ENCODE measurements around the gene IP6K1. TPM values are rescaled to one million over a fixed set of nuclear protein-coding genes. Genes with fewer than 3 reads are reported as not detected.
A peak's percentile ranks its signal among the peaks of the same experiment; 100 is the strongest.

IP6K1 gene
- total RNA-seq, 2 donors from 2014 or later, result 24.0 to 30.9 TPM

DNA sequence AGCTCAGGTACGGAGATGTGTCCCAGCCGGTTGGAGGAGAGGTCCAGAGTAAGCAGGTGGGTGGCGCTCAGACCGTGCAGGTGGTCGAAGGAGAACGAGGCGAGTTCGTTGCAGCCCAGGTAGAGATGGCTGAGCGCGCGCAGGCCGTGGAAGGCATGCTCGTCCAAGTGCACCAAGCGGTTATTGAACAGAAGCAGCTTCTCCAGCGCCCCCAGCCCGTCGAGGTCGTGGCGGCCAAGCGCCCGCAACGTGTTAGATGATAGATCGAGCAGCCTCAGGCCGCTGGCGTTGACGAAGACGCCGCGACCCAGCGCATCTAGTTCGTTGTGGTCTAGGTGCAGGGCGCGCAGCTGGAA is 67.5 kb downstream of the IP6K1 start:
- Histone ChIP-seq H3K36me3 (peaks cover 30% of the 10 kb centered on the region), H3K4me1 (peaks cover 0 to 30% of the 10 kb centered on the region in 2 donors), H3K9me3 (no peaks in the 10 kb centered on the region), H3K27ac (no peak overlapping the region), H3K27me3 (no peaks in the 10 kb centered on the region), H3K4me3 (peak overlapping the region; percentile 39 to 62)
- DNase-seq (ENCODE audit: low spot score), result no peak
- TF ChIP-seq CTCF (IDR thresholded peaks at IDR 0.05), result no peak

DNA sequence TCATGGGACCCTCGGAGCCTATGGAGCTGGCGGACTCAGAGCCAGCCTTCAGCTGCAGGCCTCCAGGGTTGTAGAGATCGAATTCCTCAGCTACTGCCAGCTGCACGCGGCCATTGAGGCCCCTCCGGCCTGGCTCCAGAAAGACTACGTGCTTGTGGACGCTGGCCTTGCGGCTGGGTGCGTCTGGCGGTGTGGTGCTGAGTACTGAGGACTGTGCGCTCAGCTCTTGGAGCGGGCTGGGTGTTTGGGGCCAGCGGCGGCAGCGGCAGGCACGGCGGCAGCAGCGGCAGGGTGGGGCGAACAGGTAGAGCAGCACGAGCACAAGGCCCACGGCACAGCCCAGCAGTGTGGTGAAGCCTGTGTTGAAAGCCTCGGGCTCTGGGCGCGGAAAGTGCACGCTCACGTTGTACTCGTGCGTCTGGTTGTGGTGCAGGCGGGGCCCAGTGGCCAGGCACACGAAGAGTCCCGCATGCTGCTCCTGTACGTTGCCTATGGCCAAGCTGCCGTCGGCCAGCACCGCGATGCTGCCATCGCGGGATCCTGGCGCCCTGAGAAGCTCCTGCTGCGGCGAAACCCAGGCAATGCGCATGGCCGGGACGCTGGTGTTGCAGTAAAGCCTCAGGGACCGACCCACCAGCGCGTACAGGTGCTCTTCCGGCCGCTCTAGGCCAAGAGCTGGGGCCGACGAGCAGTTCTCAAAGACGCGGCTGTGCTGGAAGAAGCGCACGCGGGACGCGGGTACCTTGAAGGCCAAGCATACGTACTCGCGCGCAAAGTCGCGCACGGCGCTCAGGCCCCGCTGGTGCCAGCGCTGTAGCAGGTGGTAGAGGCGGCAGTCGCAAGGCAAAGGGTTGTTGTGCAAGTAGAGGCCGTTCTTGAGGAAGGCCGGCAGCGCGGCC is 68.1 kb downstream of the IP6K1 start:
- Histone ChIP-seq H3K9me3 (no peaks in the 10 kb centered on the region), H3K36me3 (peaks cover 30% of the 10 kb centered on the region), H3K4me3 (no peak overlapping the region), H3K27me3 (no peaks in the 10 kb centered on the region), H3K4me1 (peaks cover 0 to 27% of the 10 kb centered on the region in 2 donors), H3K27ac (no peak overlapping the region)
- TF ChIP-seq CTCF (IDR thresholded peaks at IDR 0.05), result no peak
- DNase-seq (ENCODE audit: low spot score), result no peak

- TF ChIP-seq CTCF (IDR thresholded peaks at IDR 0.05), result no peak
- no peak for DNase-seq (ENCODE audit: low spot score)
- H3K27ac ChIP-seq, result no peak overlapping the region
- no peak overlapping the region for H3K4me3 ChIP-seq
- H3K9me3 ChIP-seq, result no peaks in the 10 kb centered on the region
- peaks cover 28% of the 10 kb centered on the region for H3K36me3 ChIP-seq
- H3K4me1 ChIP-seq, result peaks cover 0 to 19% of the 10 kb centered on the region in 2 donors
- H3K27me3 ChIP-seq, result no peaks in the 10 kb centered on the region
Measured at GRCh38 chr3:49717211-49717958, 69.0 kb downstream of the IP6K1 start.

- no peak overlapping the region for H3K27ac ChIP-seq
- DNase-seq (ENCODE audit: low spot score), result no peak
- no peak overlapping the region for H3K4me3 ChIP-seq
- H3K36me3 ChIP-seq, result peaks cover 24% of the 10 kb centered on the region
- TF ChIP-seq CTCF (IDR thresholded peaks at IDR 0.05), result no peak
- H3K9me3 ChIP-seq, result no peaks in the 10 kb centered on the region
- peaks cover 0 to 14% of the 10 kb centered on the region in 2 donors for H3K4me1 ChIP-seq
- H3K27me3 ChIP-seq, result no peaks in the 10 kb centered on the region
Measured at GRCh38 chr3:49716691-49717210, 69.6 kb downstream of the IP6K1 start.

- H3K9me3 ChIP-seq, result no peaks in the 10 kb centered on the region
- peaks cover 0 to 14% of the 10 kb centered on the region in 2 donors for H3K4me1 ChIP-seq
- H3K27me3 ChIP-seq, result no peaks in the 10 kb centered on the region
- no peak overlapping the region for H3K27ac ChIP-seq
- TF ChIP-seq CTCF (IDR thresholded peaks at IDR 0.05), result no peak
- no peak for DNase-seq (ENCODE audit: low spot score)
- H3K36me3 ChIP-seq, result peaks cover 18% of the 10 kb centered on the region
- H3K4me3 ChIP-seq, result no peak overlapping the region
Measured at GRCh38 chr3:49716169-49716568, 70.2 kb downstream of the IP6K1 start.
